HL-60 (cell line): ENCODE data around the gene WDR47.

Experiments
- DNase-seq, 2 experiments: peaks; one replicate each; pipeline ENCODE4 v3.0.0-alpha.2; 2010 to 2020; ENCODE audit warnings: low read depth in 1 of 2, low spot score in 1 of 2
- H3K27ac ChIP-seq: fragments of 250-450 bp; sonication (Bioruptor Pico); replicated peaks from 2 replicates; pipeline ENCODE4 v1.5.1; 2020; ENCODE audit warnings: mild to moderate bottlenecking, moderate library complexity
- H3K27me3 ChIP-seq: fragments of 250-450 bp; sonication (Bioruptor Pico); 2 replicates; pipeline ENCODE4 v1.5.1; 2021; ENCODE audit warnings: mild to moderate bottlenecking, moderate library complexity; ENCODE audit not compliant: insufficient read depth, poor library complexity, severe bottlenecking
- H3K4me3 ChIP-seq: replicated peaks from 2 replicates; pipeline ENCODE4 v1.5.1; 2011; ENCODE audit warnings: mild to moderate bottlenecking, control low read depth, low read length; ENCODE audit not compliant: insufficient read depth
- CTCF ChIP-seq: IDR thresholded peaks from one replicate; pipeline ENCODE4 v1.5.1; 2011; ENCODE audit warnings: low read length, control low read depth, inconsistent platforms; ENCODE audit not compliant: insufficient read depth
- GABPA ChIP-seq: IDR thresholded peaks from 2 replicates; pipeline ENCODE4 v1.6.1; 2012; ENCODE audit warnings: low read depth
- POLR2AphosphoS5 ChIP-seq: IDR thresholded peaks from 2 replicates; pipeline ENCODE4 v1.6.1; 2012; ENCODE audit warnings: low read depth
- REST ChIP-seq: IDR thresholded peaks from 2 replicates; pipeline ENCODE4 v1.6.1; 2012; ENCODE audit warnings: low read depth; ENCODE audit not compliant: insufficient replicate concordance
- SPI1 ChIP-seq: IDR thresholded peaks from 2 replicates; pipeline ENCODE4 v1.6.1; 2012; ENCODE audit warnings: low read depth, mild to moderate bottlenecking, borderline replicate concordance

Gene WDR47

GRCh38 chr1:109067883-109068282 lies 26.0 kb upstream of the WDR47 start:
- TF ChIP-seq POLR2AphosphoS5 (no peak), REST (no peak), GABPA (no peak), CTCF (no peak), SPI1 (no peak)
- Histone ChIP-seq H3K27me3 (no peaks in the 10 kb centered on the region), H3K27ac (no peak overlapping the region), H3K4me3 (no peak overlapping the region)
- DNase-seq: no peak

- Histone ChIP-seq H3K4me3 (no peak overlapping the region), H3K27ac (no peak overlapping the region), H3K27me3 (no peaks in the 10 kb centered on the region)
- TF ChIP-seq GABPA (no peak), REST (no peak), CTCF (no peak), SPI1 (no peak), POLR2AphosphoS5 (no peak)
- DNase-seq: no peak
Measured at GRCh38 chr1:109065137-109065536, 23.2 kb upstream of the WDR47 start.

GRCh38 chr1:109061183-109061582 lies 19.3 kb upstream of the WDR47 start:
- Histone ChIP-seq H3K27ac (no peak overlapping the region), H3K4me3 (no peak overlapping the region), H3K27me3 (no peaks in the 10 kb centered on the region)
- no peak for DNase-seq
- no peak for TF ChIP-seq REST
- TF ChIP-seq GABPA: no peak
- no peak for TF ChIP-seq CTCF
- no peak for TF ChIP-seq SPI1
- no peak for TF ChIP-seq POLR2AphosphoS5
